Panc1 (cell line): ENCODE data around the gene SDK1. TPM values are rescaled to one million over a fixed set of nuclear protein-coding genes. Genes with fewer than 3 reads are reported as not detected.

Experiments used
- ATAC-seq: fragments of 200-7000 bp; cut with Tn5 transposase; 2 replicates; pipeline ENCODE4 v1.9.1; 2020; ENCODE audit warnings: mild to moderate bottlenecking, moderate library complexity
- BruUV-seq: library from RNA; stranded (reverse); fragments of 400-500 nt; replicated peaks from 2 replicates; lab custom pipeline; 2021; lab: Mats Ljungman, UMichigan
- CTCF ChIA-PET: fragments of 300-600 bp; sonication (Branson Sonifier 250); formaldehyde crosslinking; loops from one replicate; lab custom pipeline; 2022; ENCODE audit warnings: antibody characterized with exemption; lab: Charles Lee
- POLR2A ChIA-PET: fragments of 300-600 bp; sonication (Branson Sonifier 250); formaldehyde crosslinking; loops from one replicate; lab custom pipeline; 2022; ENCODE audit warnings: antibody characterized with exemption; lab: Charles Lee
- DNase-seq: peaks from one replicate; pipeline ENCODE4 v3.0.0-alpha.2; 2010; ENCODE audit warnings: low read depth, low spot score
- H3K27ac ChIP-seq: 2 replicates; pipeline ENCODE4 v1.5.1; 2011; ENCODE audit warnings: mild to moderate bottlenecking, low read length, inconsistent platforms
- H3K27me3 ChIP-seq: fragments of 200-500 bp; sonication (Bioruptor generic); 2 replicates; pipeline ENCODE4 v1.6.0; 2014; ENCODE audit warnings: low read length, inconsistent platforms; ENCODE audit not compliant: control insufficient read depth, insufficient read depth
- H3K36me3 ChIP-seq: fragments of 200-500 bp; sonication (Bioruptor generic); 2 replicates; pipeline ENCODE4 v1.5.1; 2014; ENCODE audit warnings: inconsistent platforms, mild to moderate bottlenecking, low read length, moderate library complexity; ENCODE audit not compliant: control insufficient read depth, insufficient read depth
- H3K4me1 ChIP-seq: 2 replicates; pipeline ENCODE4 v1.5.1; 2011; ENCODE audit warnings: inconsistent platforms, mild to moderate bottlenecking, low read length, moderate library complexity; ENCODE audit not compliant: control insufficient read depth, insufficient read depth
- H3K4me3 ChIP-seq, 2 experiments: 2 replicates each; pipeline ENCODE4 v1.5.1; 2011 to 2012; ENCODE audit warnings: low read depth in 2 of 2, low read length in 2 of 2, mild to moderate bottlenecking in 2 of 2, inconsistent platforms in 1 of 2, moderate library complexity in 1 of 2
- H3K9me3 ChIP-seq: fragments of 200-500 bp; sonication (Bioruptor generic); 2 replicates; pipeline ENCODE4 v1.5.1; 2014; ENCODE audit warnings: low read depth, mild to moderate bottlenecking, inconsistent platforms, low read length, moderate library complexity; ENCODE audit not compliant: control insufficient read depth, insufficient read depth
- POLR2AphosphoS5 ChIP-seq: IDR thresholded peaks from 2 replicates; pipeline ENCODE4 v1.6.1; 2012; ENCODE audit warnings: mild to moderate bottlenecking, low read depth, low read length, moderate library complexity
- REST ChIP-seq, 2 experiments: IDR thresholded peaks; 2 replicates each; pipeline ENCODE4 v1.6.1; 2011 to 2012; ENCODE audit warnings: low read depth in 2 of 2, control low read depth in 1 of 2, low read length in 1 of 2, mild to moderate bottlenecking in 1 of 2, moderate library complexity in 1 of 2; ENCODE audit not compliant: insufficient read depth in 1 of 2
- SIN3A ChIP-seq: IDR thresholded peaks from 2 replicates; pipeline ENCODE4 v1.6.1; 2012; ENCODE audit warnings: low read depth, mild to moderate bottlenecking, low read length, moderate library complexity, borderline replicate concordance; ENCODE audit not compliant: insufficient read depth
- TCF7L2 ChIP-seq: IDR thresholded peaks from 2 replicates; pipeline ENCODE4 v1.6.1; 2011; ENCODE audit warnings: mild to moderate bottlenecking, low read depth, low read length, inconsistent platforms
- in situ Hi-C: cut with HindIII; loops from 2 replicates; pipeline ENCODE4 v1.10.0; 2016; ENCODE audit warnings: low sequenced_read_pairs, low pct_unique_long_range_greater_than_20kb
- intact Hi-C: fragments of 100-400 bp; cut with micrococcal nuclease; formaldehyde crosslinking; loops from one replicate; pipeline ENCODE4 v1.10.0; 2022; ENCODE audit not compliant: unreplicated experiment
- total RNA-seq: library from RNA; stranded (reverse); gene quantifications from one replicate; pipeline ENCODE4 v1.2.1, GENCODE V29; 2021; ENCODE audit not compliant: unreplicated experiment
- TF ChIP-seq, protein P1 (sequence below): fragments of 450-650 bp; IDR thresholded peaks from 2 replicates; pipeline ENCODE4 v1.5.1; 2017; ENCODE audit warnings: mild to moderate bottlenecking

SDK1 gene
- total RNA-seq, 1 experiment from 2014 or later, result 47.4 TPM

- TF ChIP-seq SIN3A (no peak), TCF7L2 (no peak), REST (IDR thresholded peaks at IDR 0.05; ENCODE audit: insufficient read depth in 1 of 2, low read depth in 2 of 2, low read length in 1 of 2) (no peak), POLR2AphosphoS5 (no peak)
- TF ChIP-seq, protein P1, sequence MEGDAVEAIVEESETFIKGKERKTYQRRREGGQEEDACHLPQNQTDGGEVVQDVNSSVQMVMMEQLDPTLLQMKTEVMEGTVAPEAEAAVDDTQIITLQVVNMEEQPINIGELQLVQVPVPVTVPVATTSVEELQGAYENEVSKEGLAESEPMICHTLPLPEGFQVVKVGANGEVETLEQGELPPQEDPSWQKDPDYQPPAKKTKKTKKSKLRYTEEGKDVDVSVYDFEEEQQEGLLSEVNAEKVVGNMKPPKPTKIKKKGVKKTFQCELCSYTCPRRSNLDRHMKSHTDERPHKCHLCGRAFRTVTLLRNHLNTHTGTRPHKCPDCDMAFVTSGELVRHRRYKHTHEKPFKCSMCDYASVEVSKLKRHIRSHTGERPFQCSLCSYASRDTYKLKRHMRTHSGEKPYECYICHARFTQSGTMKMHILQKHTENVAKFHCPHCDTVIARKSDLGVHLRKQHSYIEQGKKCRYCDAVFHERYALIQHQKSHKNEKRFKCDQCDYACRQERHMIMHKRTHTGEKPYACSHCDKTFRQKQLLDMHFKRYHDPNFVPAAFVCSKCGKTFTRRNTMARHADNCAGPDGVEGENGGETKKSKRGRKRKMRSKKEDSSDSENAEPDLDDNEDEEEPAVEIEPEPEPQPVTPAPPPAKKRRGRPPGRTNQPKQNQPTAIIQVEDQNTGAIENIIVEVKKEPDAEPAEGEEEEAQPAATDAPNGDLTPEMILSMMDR, result no peak
- Histone ChIP-seq H3K36me3 (no peaks in the 10 kb centered on the region), H3K9me3 (no peaks in the 10 kb centered on the region), H3K27ac (no peak overlapping the region), H3K4me3 (no peak overlapping the region), H3K4me1 (no peaks in the 10 kb centered on the region), H3K27me3 (no peaks in the 10 kb centered on the region)
- in situ Hi-C loops (no loop called here), intact Hi-C loops (no loop called here)
- CTCF ChIA-PET, result no interaction called here
- no TSS peak for BruUV-seq
- POLR2A ChIA-PET, result no interaction called here
- DNase-seq, result no peak
- ATAC-seq, result no peak
Observed at GRCh38 chr7:3688071-3688470, 387.0 kb downstream of the SDK1 start.

DNA sequence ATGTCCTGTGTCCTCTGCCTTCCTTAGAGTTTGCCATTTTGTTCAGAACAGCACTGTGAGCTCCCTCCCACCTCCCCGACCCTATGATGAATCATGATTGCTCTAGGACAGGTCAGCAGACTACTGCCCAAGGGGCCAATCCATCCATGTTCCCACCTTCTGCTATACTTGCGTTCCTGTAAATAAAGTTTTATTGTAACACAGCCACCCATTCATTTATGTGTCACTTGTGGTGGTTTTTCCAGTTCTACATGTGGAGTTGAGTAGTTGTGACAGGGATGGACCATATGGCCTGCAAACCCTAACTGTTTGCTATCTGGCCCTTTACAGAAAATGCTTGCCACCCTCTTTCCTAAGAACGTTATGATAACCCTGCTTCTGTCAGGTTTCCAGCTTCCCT is 387.8 kb downstream of the SDK1 start:
- 0 out of 2 replicates have a peak, but pooled peaks cover 1% of the 10 kb centered on the region for H3K4me1 ChIP-seq
- ChIA-PET POLR2A (no interaction called here), CTCF (no interaction called here)
- no peaks in the 10 kb centered on the region for H3K36me3 ChIP-seq
- in situ Hi-C loops (no loop called here), intact Hi-C loops (no loop called here)
- ATAC-seq, result no peak
- H3K27me3 ChIP-seq, result no peaks in the 10 kb centered on the region
- H3K4me3 ChIP-seq, result no peak overlapping the region
- no peak for DNase-seq
- no TSS peak for BruUV-seq
- no peak overlapping the region; the same call in 1 of the 2 replicates for H3K27ac ChIP-seq
- no peaks in the 10 kb centered on the region for H3K9me3 ChIP-seq
- TF ChIP-seq SIN3A (no peak), POLR2AphosphoS5 (no peak)
- TF ChIP-seq, protein P1, result no peak
